ENCODE results near the gene PLET1.
"Not testable (repeated sequence)": the region's sequence is repeated elsewhere in the genome, so short reads cannot be mapped to it uniquely, and the experiment has no call there.

The PLET1 gene

DNA sequence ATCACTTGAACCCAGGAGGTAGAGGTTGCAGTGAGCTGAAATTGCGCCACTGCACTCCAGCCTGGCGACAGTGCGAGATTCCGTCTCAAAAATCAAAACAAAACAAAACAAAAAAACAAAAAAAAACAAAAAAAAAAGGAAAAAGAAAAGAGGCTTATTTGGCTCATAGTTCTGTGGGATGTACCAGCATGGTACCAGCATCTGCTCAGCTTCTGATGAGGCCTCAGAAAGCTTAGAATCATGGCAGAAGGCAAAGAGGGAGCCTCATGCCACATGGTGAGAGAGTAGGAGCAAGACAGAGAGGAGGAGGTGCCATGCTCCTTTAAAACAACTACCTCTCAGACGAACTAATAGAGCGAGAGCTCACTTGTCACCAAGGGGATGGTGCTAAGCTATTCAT, 45.0 kb downstream of the PLET1 start:
- H3K9me3 ChIP-seq (ENCODE audit: control insufficient read depth, insufficient read depth, low read length): no peaks in the 10 kb centered on the region
- H3K27ac ChIP-seq (ENCODE audit: low read length): no peak overlapping the region
- no peaks in the 10 kb centered on the region for H3K36me3 ChIP-seq (ENCODE audit: control insufficient read depth, insufficient read depth, low read length)
- H3K27me3 ChIP-seq (ENCODE audit: control insufficient read depth, insufficient read depth, low read length): no peaks in the 10 kb centered on the region
- no CpG with 5 or more reads among the region's 6 CpGs for WGBS (ENCODE audit: insufficient coverage, insufficient read length)
- H3K4me3 ChIP-seq (ENCODE audit: low read length): no peak overlapping the region
- no peak for DNase-seq (ENCODE audit: low read depth, low spot score)
- no peaks in the 10 kb centered on the region for H3K4me1 ChIP-seq (ENCODE audit: control insufficient read depth, insufficient read depth, low read length)

GRCh38 chr11:112213753-112214152, 46.9 kb downstream of the PLET1 start:
- no peaks in the 10 kb centered on the region for H3K36me3 ChIP-seq (ENCODE audit: control insufficient read depth, insufficient read depth, low read length)
- no peak overlapping the region for H3K4me3 ChIP-seq (ENCODE audit: low read length)
- no peaks in the 10 kb centered on the region for H3K4me1 ChIP-seq (ENCODE audit: control insufficient read depth, insufficient read depth, low read length)
- no peak overlapping the region for H3K27ac ChIP-seq (ENCODE audit: low read length)
- WGBS (ENCODE audit: insufficient coverage, insufficient read length): no CpG with 5 or more reads among the region's 4 CpGs
- no peaks in the 10 kb centered on the region for H3K27me3 ChIP-seq (ENCODE audit: control insufficient read depth, insufficient read depth, low read length)
- no peak for DNase-seq (ENCODE audit: low read depth, low spot score)
- no peaks in the 10 kb centered on the region for H3K9me3 ChIP-seq (ENCODE audit: control insufficient read depth, insufficient read depth, low read length)

DNA sequence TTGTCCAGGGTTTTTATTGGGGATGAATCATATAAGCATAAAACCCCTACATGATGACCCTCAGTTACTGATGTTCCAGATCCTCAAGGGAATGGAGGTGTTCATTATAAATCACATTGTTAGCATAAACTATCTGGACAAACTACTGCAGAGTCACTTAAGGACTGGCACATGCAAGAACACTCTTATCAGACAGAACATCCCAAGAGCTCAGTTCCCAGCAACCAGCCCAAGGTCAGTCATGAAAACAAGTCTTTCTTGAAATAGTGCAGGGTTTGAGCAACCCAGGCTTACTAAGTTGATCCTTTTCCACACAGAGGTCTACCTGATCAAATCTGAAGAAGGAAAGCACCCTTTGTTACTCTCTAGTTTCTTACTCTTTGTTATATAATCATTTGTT, 48.0 kb downstream of the PLET1 start:
- no peak for DNase-seq (ENCODE audit: low read depth, low spot score)

GRCh38 chr11:112212290-112212689, 48.4 kb downstream of the PLET1 start:
- H3K27me3 ChIP-seq (ENCODE audit: control insufficient read depth, insufficient read depth, low read length): no peaks in the 10 kb centered on the region
- H3K4me3 ChIP-seq (ENCODE audit: low read length): no peak overlapping the region
- no peaks in the 10 kb centered on the region for H3K4me1 ChIP-seq (ENCODE audit: control insufficient read depth, insufficient read depth, low read length)
- WGBS (ENCODE audit: insufficient coverage, insufficient read length): no CpG with 5 or more reads among the region's 3 CpGs
- H3K36me3 ChIP-seq (ENCODE audit: control insufficient read depth, insufficient read depth, low read length): no peaks in the 10 kb centered on the region
- no peak overlapping the region for H3K27ac ChIP-seq (ENCODE audit: low read length)
- DNase-seq (ENCODE audit: low read depth, low spot score): no peak
- H3K9me3 ChIP-seq (ENCODE audit: control insufficient read depth, insufficient read depth, low read length): no peaks in the 10 kb centered on the region

More for the DNA sequence above, 48.0 kb downstream of the PLET1 start:
- Histone ChIP-seq H3K9me3 (ENCODE audit: control insufficient read depth, insufficient read depth, low read length) (no peaks in the 10 kb centered on the region), H3K27ac (ENCODE audit: low read length) (no peak overlapping the region), H3K4me1 (ENCODE audit: control insufficient read depth, insufficient read depth, low read length) (no peaks in the 10 kb centered on the region), H3K4me3 (ENCODE audit: low read length) (no peak overlapping the region), H3K36me3 (ENCODE audit: control insufficient read depth, insufficient read depth, low read length) (no peaks in the 10 kb centered on the region), H3K27me3 (ENCODE audit: control insufficient read depth, insufficient read depth, low read length) (no peaks in the 10 kb centered on the region)

DNA sequence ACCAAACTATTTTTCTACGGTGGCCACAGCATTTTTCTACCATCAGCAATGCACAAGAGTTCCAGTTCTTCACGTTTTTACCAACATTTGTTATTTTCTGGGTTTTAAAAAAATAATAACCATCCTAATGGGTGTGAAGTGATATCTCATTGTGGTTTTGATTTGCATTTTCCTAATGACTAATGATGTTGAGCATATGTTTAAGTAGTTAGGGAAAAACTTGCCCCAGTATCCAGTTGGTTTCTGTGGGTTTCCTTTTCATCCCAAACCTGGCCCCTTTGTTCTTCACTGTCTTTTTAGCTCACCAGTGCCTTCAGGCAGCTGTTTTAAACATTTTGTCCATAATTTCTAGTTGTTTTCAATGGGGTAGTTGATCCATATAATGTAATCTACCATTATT, 49.1 kb downstream of the PLET1 start:
- no peaks in the 10 kb centered on the region for H3K36me3 ChIP-seq (ENCODE audit: control insufficient read depth, insufficient read depth, low read length)
- WGBS (ENCODE audit: insufficient coverage, insufficient read length): no CpG with 5 or more reads among the region's 2 CpGs

DNA sequence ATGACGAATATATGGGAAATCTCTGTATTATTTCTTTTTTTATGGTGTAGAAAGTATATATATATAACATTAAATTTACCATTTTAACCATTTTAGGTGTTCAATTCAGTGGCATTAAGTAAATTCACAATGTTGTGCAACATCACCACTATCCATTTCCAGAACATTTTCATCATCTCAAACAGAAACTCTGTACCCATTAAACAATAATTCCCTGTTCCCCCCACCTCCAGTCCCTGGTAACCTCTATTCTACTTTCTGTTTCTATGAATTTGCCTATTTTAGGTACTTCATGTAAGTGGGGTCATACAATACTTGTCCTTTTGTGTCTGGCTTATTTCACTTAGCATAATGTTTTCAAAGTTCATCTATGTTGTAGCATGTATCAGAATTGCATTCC, 49.8 kb downstream of the PLET1 start:
- H3K36me3 ChIP-seq (ENCODE audit: control insufficient read depth, insufficient read depth, low read length): no peaks in the 10 kb centered on the region
- H3K4me3 ChIP-seq (ENCODE audit: low read length): no peak overlapping the region
- WGBS (ENCODE audit: insufficient coverage, insufficient read length): no CpG with 5 or more reads among the region's 1 CpG
- DNase-seq (ENCODE audit: low read depth, low spot score): no peak
- H3K27me3 ChIP-seq (ENCODE audit: control insufficient read depth, insufficient read depth, low read length): no peaks in the 10 kb centered on the region
- H3K9me3 ChIP-seq (ENCODE audit: control insufficient read depth, insufficient read depth, low read length): no peaks in the 10 kb centered on the region
- H3K27ac ChIP-seq (ENCODE audit: low read length): no peak overlapping the region
- H3K4me1 ChIP-seq (ENCODE audit: control insufficient read depth, insufficient read depth, low read length): no peaks in the 10 kb centered on the region

More for the DNA sequence above, 49.1 kb downstream of the PLET1 start:
- H3K9me3 ChIP-seq (ENCODE audit: control insufficient read depth, insufficient read depth, low read length): no peaks in the 10 kb centered on the region
- no peaks in the 10 kb centered on the region for H3K4me1 ChIP-seq (ENCODE audit: control insufficient read depth, insufficient read depth, low read length)
- no peak overlapping the region for H3K27ac ChIP-seq (ENCODE audit: low read length)
- no peak for DNase-seq (ENCODE audit: low read depth, low spot score)
- no peaks in the 10 kb centered on the region for H3K27me3 ChIP-seq (ENCODE audit: control insufficient read depth, insufficient read depth, low read length)
- no peak overlapping the region for H3K4me3 ChIP-seq (ENCODE audit: low read length)

- Histone ChIP-seq H3K4me3 (ENCODE audit: low read length) (no peak overlapping the region), H3K4me1 (ENCODE audit: control insufficient read depth, insufficient read depth, low read length) (no peaks in the 10 kb centered on the region), H3K36me3 (ENCODE audit: control insufficient read depth, insufficient read depth, low read length) (no peaks in the 10 kb centered on the region), H3K27me3 (ENCODE audit: control insufficient read depth, insufficient read depth, low read length) (no peaks in the 10 kb centered on the region), H3K27ac (ENCODE audit: low read length) (no peak overlapping the region), H3K9me3 (ENCODE audit: control insufficient read depth, insufficient read depth, low read length) (no peaks in the 10 kb centered on the region)
- DNase-seq (ENCODE audit: low read depth, low spot score): no peak
- no CpG with 5 or more reads among the region's 23 CpGs for WGBS (ENCODE audit: insufficient coverage, insufficient read length)
Measured at GRCh38 chr11:112206071-112206470, 54.6 kb downstream of the PLET1 start.

DNA sequence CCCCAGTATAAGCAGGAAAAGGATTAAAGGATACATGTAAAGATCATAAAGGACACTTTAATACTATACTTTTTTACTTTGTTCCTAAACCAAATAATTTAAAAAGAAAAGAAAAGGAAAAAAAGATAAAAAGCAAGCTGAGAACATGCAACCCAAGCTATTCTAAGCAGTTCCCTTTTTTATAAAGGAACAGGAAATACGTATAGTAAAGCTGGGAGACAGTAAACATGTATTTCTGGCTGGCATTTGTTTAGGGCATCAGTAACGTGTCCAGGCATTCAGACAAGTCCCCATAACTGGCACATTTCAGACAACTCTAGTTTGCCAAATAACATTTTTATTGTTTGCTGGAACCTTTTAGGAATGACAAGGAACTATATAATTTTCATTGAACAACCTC, 60.4 kb downstream of the PLET1 start:
- no peaks in the 10 kb centered on the region for H3K9me3 ChIP-seq (ENCODE audit: control insufficient read depth, insufficient read depth, low read length)
- H3K27me3 ChIP-seq (ENCODE audit: control insufficient read depth, insufficient read depth, low read length): no peaks in the 10 kb centered on the region
- no CpG with 5 or more reads among the region's 2 CpGs for WGBS (ENCODE audit: insufficient coverage, insufficient read length)
- H3K27ac ChIP-seq (ENCODE audit: low read length): no peak overlapping the region
- DNase-seq (ENCODE audit: low read depth, low spot score): no peak
- no peak overlapping the region for H3K4me3 ChIP-seq (ENCODE audit: low read length)
- no peaks in the 10 kb centered on the region for H3K36me3 ChIP-seq (ENCODE audit: control insufficient read depth, insufficient read depth, low read length)
- no peaks in the 10 kb centered on the region for H3K4me1 ChIP-seq (ENCODE audit: control insufficient read depth, insufficient read depth, low read length)

GRCh38 chr11:112199101-112199500, 61.6 kb downstream of the PLET1 start:
- WGBS (ENCODE audit: insufficient coverage, insufficient read length): no CpG with 5 or more reads among the region's 4 CpGs
- not testable (repeated sequence) for DNase-seq (ENCODE audit: low read depth, low spot score); H3K9me3 ChIP-seq (ENCODE audit: control insufficient read depth, insufficient read depth, low read length); H3K4me1 ChIP-seq (ENCODE audit: control insufficient read depth, insufficient read depth, low read length); H3K4me3 ChIP-seq (ENCODE audit: low read length); H3K27me3 ChIP-seq (ENCODE audit: control insufficient read depth, insufficient read depth, low read length); H3K36me3 ChIP-seq (ENCODE audit: control insufficient read depth, insufficient read depth, low read length); H3K27ac ChIP-seq (ENCODE audit: low read length)

Data from iPS DF 6.9 (cell line).